ENCODE results near the gene RAB10.
"Not testable (repeated sequence)": the region's sequence is repeated elsewhere in the genome, so short reads cannot be mapped to it uniquely, and the experiment has no call there.

The RAB10 gene

GRCh38 chr2:26165403-26165802 is 131.5 kb downstream of the RAB10 start:
- DNase-seq, result no peak

GRCh38 chr2:26166541-26166940 is 132.7 kb downstream of the RAB10 start:
- not testable (repeated sequence) for DNase-seq

DNA sequence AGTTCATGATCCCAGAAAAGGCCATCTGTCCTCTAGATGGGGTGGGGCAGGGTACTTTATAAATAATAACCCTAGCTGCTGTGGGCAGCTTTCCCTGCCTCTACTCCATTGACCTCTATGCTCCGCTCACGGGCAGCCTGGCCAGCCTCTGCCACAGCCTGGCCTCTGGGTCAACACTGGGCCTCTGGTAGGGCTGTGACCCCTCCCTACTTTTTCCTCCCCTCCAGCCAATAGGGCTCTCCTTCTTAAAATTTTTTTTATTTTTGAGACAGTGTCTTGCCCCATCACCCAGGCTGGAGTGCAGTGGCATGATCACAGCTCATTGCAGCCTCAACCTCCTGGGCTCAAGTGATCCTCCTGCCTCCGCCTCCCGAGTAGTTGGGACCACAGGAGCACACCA is 134.9 kb downstream of the RAB10 start:
- no peak for DNase-seq

DNA sequence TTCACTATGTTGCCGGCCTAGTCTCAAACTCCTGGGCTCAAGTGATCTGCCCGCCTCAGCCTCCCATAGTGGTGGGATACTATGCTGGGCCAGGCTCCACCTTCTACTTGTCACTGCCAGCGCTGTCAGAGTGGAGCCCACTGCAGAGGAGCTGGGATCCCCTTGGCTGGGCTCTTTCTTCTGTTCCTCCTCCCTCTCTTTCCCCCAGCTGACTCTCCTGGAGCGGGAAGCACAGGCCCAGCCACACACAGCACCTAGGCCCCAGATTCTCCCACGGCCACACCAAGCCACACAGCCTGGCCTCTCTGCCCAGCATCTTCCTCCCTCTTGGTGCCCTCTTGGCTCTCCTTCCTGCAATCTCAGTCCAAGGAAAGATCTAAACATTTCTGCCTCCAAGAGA is 135.3 kb downstream of the RAB10 start:
- no peak for DNase-seq

GRCh38 chr2:26169681-26170414 is 136.0 kb downstream of the RAB10 start:
- no peak for DNase-seq

DNA sequence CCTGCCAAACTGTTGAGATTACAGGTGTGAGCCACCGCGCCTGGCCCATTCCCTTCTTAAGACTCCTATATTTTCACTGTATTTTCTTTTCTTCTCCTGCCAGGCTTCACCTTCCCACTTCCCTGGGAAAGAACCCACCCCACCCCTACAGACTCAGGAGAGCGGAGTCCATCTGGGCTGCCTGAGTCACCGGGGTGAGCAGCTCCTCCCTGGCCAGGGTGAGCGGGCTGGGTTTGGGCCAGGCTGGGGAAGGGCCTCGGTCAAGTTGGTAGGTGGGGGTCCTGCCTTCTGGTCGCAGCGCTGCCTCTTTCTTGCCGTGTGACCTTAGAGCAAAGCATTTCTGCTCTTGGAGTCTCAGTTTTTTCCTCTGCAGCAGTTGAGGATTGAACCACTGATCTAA is 136.9 kb downstream of the RAB10 start:
- no peak for DNase-seq

DNA sequence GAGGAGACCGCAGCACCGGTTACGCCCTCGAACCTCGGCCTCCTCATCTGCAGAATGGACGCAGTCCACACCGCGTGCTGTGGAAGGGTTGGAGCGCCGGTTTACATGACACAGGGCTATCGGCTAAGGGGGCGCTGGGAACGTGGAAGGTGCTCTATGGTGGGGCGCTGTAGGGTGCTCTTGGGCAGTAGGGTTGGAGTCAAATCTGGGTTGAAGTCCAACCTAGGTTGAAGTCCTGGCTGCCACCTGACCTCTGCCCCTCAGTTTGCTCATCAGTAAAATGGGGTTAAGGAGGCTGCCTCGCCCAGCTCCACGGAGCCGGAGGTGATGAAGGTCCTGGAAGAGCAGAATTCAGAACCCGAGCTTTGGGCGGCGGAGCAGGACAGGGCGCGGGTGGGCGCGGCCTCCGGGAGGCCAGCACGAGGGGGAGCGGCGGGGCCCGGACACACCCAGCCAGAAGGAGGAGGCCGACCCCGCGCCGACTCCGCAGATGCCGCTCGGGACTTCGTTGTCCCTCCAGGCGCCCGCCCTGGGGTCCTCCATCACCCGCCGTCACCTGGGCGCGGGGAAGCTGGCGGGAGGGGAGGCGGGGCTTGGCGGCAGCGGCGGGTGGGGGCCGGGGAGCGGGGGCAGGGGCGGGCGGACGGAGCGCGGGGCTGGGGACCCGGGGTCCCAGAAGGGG is 138.4 kb downstream of the RAB10 start:
- DNase-seq, result no peak

GRCh38 chr2:26172871-26173775 is 139.2 kb downstream of the RAB10 start, which contains the start of gene GAREM2:
Gene GAREM2 (plus strand): TSS chr2:26173088. CDS start chr2:26173221, 133 bp downstream.
- DNase-seq, result no peak

DNA sequence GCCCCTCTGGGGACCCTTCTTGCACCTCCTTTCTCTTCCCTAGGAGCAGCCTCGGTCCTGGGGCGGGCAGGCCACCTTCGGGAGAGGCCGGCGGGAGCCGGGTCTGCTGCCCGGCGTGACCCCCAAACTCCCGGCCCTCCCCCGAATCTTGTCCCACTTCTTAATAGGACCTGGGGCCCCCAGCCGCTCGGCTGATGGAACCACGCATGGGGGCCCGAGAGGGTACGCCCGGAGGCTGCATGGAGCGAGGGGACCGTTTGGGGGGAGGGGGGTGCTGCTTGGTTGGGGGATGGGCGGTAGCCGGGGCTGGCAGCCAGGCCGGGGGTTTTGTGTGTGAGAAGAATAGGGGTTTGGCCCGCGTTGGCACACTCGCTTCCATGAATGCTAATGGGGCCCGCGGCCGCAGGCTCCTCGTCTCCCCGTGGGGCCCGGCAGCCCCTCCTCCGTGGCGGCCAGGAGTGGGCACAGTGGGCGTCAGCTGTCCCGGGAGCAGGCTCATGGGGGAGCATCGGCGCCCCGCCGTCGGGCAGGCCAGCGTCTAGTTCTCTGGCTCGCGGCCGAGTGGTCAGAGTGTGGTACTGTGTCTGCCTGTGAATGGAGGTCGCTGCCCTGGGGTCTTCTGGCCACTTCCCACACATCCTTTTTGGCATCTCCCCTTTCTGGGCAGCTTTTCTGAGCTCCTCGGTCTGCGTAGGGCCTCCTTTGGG is 140.0 kb downstream of the RAB10 start:
- DNase-seq, result no peak

DNA sequence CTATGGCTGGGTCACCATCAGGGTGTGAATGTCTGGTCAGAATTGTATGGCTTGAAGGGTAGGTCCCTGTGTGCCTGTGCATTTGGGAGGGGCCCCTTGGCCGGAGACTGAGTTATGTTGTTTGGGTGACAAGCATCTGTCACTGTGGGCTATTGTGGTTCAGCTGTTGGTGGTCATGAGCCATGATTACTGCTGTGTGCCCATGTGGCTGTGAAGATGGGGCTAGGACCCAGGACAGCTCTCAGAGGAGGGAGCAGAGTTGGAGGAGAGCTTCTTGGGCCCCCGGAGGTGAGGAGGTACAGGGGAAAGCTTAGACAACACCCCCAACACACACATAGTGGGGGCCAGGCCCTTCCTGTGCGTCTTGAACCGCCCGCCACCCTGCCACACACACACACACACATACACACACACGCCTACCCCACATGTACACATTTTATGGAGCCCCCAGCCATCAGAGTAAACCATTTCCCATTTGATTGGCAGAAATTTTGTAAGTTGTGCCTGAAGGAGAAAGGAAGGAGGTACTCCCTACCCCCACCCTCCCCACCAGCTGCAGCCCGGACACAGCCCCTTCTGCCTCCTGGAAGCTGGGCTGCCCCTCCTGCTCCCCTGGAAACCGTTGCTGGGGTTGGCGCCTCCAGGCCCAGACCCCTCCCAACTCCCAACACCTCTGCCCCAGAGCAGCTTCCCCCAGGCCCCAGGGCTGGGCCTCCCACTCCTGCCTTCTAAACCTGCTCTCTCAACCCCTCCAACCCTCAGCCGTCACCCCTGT is 141.0 kb downstream of the RAB10 start:
- no peak for DNase-seq

GRCh38 chr2:26175466-26176278 is 141.8 kb downstream of the RAB10 start:
- DNase-seq, result no peak

DNA sequence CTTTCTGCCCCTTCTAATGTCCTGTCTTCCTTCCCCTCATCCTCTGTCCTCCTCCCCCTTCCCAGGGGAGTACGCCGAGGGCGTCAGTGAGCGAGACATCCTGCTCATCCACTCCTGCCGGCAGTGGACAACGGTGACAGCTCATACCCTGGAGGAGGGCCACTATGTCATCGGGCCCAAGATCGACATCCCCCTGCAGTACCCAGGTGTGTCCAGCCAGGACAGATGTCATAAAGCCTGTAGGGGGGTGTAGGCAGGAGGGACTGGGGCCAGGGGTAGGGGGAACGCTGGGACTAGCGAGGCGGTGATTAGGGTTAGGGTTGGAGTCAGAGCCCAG is 142.4 kb downstream of the RAB10 start:
- DNase-seq, result no peak

DNA sequence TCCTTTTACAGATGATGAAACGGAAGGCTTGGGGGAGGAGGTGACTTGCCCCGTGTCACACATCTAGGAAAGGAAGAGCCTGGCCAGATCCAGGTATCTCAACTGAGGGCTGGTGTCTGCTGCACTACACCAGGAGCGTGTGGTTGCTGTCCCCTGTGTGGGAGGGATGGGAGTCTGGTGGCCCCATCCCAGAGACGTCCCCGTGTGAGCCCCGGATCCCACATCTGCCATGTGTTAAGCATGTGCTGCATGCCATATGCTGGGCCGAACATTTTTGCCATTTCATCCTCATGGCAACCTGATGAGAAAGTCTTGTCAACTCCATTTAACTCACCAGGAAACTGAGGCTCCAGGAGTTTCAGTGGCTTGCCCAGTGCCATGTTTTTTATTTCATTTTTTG is 143.2 kb downstream of the RAB10 start:
- no peak for DNase-seq

DNA sequence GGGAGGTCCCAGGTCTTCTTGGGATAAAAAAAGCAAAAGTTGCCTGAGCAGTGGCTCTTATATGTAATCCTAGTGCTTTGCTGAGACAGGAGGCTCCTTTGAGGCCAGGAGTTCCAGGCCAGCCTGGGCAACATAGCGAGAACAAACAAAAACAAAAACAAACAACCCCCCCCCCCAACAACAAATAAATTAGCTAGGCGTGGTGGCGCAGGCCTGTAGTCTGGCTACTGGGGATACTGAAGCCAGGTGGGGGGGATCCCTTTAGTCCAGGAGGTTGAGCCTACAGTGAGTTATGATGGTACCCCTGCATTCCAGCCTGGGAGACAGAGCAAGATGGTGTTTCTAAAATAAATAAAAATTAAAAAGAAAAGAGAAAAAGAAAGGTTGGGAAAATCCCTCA is 144.4 kb downstream of the RAB10 start:
- no peak for DNase-seq

GRCh38 chr2:26178746-26179436 is 145.0 kb downstream of the RAB10 start:
- peak; percentile 35 for DNase-seq

- no peak for DNase-seq
These were observed 145.6 kb downstream of the RAB10 start for GRCh38 chr2:26179446-26179913.

- DNase-seq, result no peak
These were observed 148.6 kb downstream of the RAB10 start for GRCh38 chr2:26182441-26182840.

- DNase-seq, result no peak
These were observed 149.2 kb downstream of the RAB10 start for GRCh38 chr2:26182887-26183630.

GRCh38 chr2:26184121-26184520 is 150.2 kb downstream of the RAB10 start:
- DNase-seq, result no peak

Data from activated CD4-positive, alpha-beta T cell treated with anti-CD3 and anti-CD28 coated beads, Interleukin-2, Interleukin-6, amounts not matched to agents 100 ng/mL and 50 ng/mL, durations not matched to agents 16 hours and 8 hours (primary cell).